ENCODE results near the gene RAB34. TPM values are rescaled to one million over a fixed set of nuclear protein-coding genes. Genes with fewer than 3 reads are reported as not detected.

Gene RAB34
- total RNA-seq, 1 experiment from 2014 or later: 189 TPM

DNA sequence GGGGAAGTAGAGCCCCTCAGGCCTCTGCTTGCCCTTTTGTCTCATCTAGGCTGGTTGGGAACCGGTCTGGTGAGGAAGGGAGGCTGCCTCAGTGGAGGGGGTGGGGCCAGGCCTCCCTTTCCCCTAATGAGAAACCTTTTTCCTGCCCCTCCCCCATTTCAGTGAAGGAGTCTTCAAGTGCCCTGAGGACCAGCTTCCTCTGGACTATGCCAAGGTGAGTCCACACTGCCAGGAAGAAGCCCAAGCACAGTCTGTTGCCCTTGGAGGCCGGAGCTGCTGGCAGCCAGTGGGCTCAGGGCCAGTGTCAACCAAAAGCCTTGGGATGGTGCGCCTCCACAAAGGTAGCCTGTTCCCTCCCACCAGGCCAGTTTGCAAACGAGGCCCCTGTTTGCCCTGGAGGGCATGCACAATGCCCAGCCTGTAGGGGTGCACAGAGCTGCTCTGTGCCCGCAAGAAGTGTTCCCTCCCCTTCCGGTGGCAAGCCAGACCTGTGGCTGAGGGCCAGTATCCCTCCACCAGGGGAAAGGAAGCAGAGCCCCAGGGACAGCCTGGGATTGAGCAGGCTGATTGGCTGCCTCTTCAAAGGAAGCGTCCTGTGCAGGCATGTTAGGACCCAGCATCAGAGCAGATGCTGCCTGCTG, 29.5 kb upstream of the RAB34 start:
- Histone ChIP-seq H3K23me2 (ENCODE audit: insufficient read length, low read depth, low read length, poor library complexity, severe bottlenecking) (peaks cover 15% of the 10 kb centered on the region), H3K4ac (ENCODE audit: low read depth, low read length) (no peak overlapping the region), H4K5ac (ENCODE audit: insufficient read length, low read depth, low read length) (no peak overlapping the region), H2BK15ac (ENCODE audit: low read depth, low read length) (no peak overlapping the region), H3K27me3 (ENCODE audit: insufficient read depth, low read length) (no peaks in the 10 kb centered on the region), H2AFZ (ENCODE audit: low read length) (no peak overlapping the region), H3K4me1 (ENCODE audit: insufficient read depth, low read length) (peaks cover 5% of the 10 kb centered on the region; the same call in 1 of the 2 replicates), H3K9ac (ENCODE audit: extremely low read depth, insufficient read length, low read length) (no peak overlapping the region), H3K14ac (ENCODE audit: insufficient read depth, low read length) (no peak overlapping the region), H2BK5ac (ENCODE audit: insufficient read length, low read length) (no peak overlapping the region), H2BK12ac (ENCODE audit: insufficient read length, low read depth, low read length) (no peak overlapping the region), H2BK120ac (ENCODE audit: low read depth, low read length, poor library complexity, severe bottlenecking) (no peak overlapping the region), H3T11ph (ENCODE audit: low read length) (no peak overlapping the region), H3K23ac (ENCODE audit: insufficient read length, low read depth, low read length) (no peak overlapping the region), H3K4me2 (ENCODE audit: insufficient read depth, insufficient read length, low read length) (peak overlapping the region; percentile 84), H2BK20ac (ENCODE audit: low read depth, low read length, poor library complexity, severe bottlenecking) (no peak overlapping the region), H3K79me2 (ENCODE audit: insufficient read depth, low read length) (peaks cover 16% of the 10 kb centered on the region; the same call in 1 of the 2 replicates), H3K27ac (ENCODE audit: insufficient read length, low read depth, low read length) (no peak overlapping the region), H3K79me1 (ENCODE audit: insufficient read depth, low read depth, low read length, poor library complexity, severe bottlenecking) (no peaks in the 10 kb centered on the region), H4K8ac (replicated peaks; ENCODE audit: insufficient read length, low read depth, low read length) (no peak overlapping the region), H2AK5ac (ENCODE audit: insufficient read length, low read length) (no peak overlapping the region), H3K56ac (ENCODE audit: insufficient read length, low read depth, low read length) (no peak overlapping the region), H3K9me3 (ENCODE audit: control insufficient read depth, low read depth, low read length) (no peaks in the 10 kb centered on the region), H4K91ac (ENCODE audit: insufficient read length, low read depth, low read length) (no peak overlapping the region), H4K20me1 (ENCODE audit: control insufficient read depth, insufficient read depth, insufficient read length) (no peaks in the 10 kb centered on the region), H3K18ac (ENCODE audit: insufficient read length, low read depth, low read length) (no peak overlapping the region)
- no CpG with 5 or more reads among the region's 7 CpGs for WGBS (ENCODE audit: extremely low coverage, insufficient read length, low lambda C conversion rate)
- DNase-seq: peak; percentile 52
- H3K4me1 Mint-ChIP-seq: peaks cover 17 to 34% of the 10 kb centered on the region in 2 experiments
- peak overlapping the region in 2 of 3 experiments; percentile 79 to 90; a peak in 2 of 7 replicates for H3K27ac Mint-ChIP-seq
- no peaks in the 10 kb centered on the region; the same call in none of the 2 replicates for H3K27me3 Mint-ChIP-seq (ENCODE audit: low read depth)
- no peak for TF ChIP-seq CTCF (conservative IDR thresholded peaks at IDR 0.05)
- H3K4me3 Mint-ChIP-seq: peak overlapping the region in 1 of 2 experiments; percentile 93; a peak in 3 of 5 replicates
- no peaks in the 10 kb centered on the region for H3K9me3 Mint-ChIP-seq
- H3K36me3 Mint-ChIP-seq (ENCODE audit: insufficient read depth in 1 of 3, low read depth in 3 of 3): peaks cover 41 to 67% (median 43%) of the 10 kb centered on the region in 3 experiments; a peak in 6 of 7 replicates

All from H9 (cell line).